WERI-Rb-1 (cell line): ENCODE data around the gene RIT2.

Source experiments
- DNase-seq: peaks from one replicate; pipeline ENCODE4 v3.0.0-alpha.2; 2020
- H3K27ac ChIP-seq: fragments of 250-450 bp; sonication (Bioruptor Pico); 2 replicates; pipeline ENCODE4 v1.5.1; 2020; ENCODE audit warnings: mild to moderate bottlenecking, moderate library complexity
- H3K27me3 ChIP-seq: fragments of 250-450 bp; sonication (Bioruptor Pico); 2 replicates; pipeline ENCODE4 v1.5.1; 2021; ENCODE audit warnings: mild to moderate bottlenecking, low read depth, moderate library complexity; ENCODE audit not compliant: insufficient read depth, severe bottlenecking
- H3K36me3 ChIP-seq: fragments of 250-450 bp; sonication (Bioruptor Pico); 2 replicates; pipeline ENCODE4 v1.5.1; 2020; ENCODE audit warnings: mild to moderate bottlenecking, moderate library complexity
- H3K4me3 ChIP-seq: 2 replicates; pipeline ENCODE4 v1.5.1; 2011; ENCODE audit warnings: low read depth, mild to moderate bottlenecking, control low read depth, low read length
- H3K9me3 ChIP-seq: fragments of 250-450 bp; sonication (Bioruptor Pico); 2 replicates; pipeline ENCODE4 v1.5.1; 2021; ENCODE audit warnings: mild to moderate bottlenecking, moderate library complexity; ENCODE audit not compliant: severe bottlenecking
- TF ChIP-seq, protein P1 (sequence below): IDR thresholded peaks from 2 replicates; pipeline ENCODE4 v1.5.1; 2011; ENCODE audit warnings: low read depth, mild to moderate bottlenecking, control low read depth, inconsistent platforms, low read length

The RIT2 gene

DNA sequence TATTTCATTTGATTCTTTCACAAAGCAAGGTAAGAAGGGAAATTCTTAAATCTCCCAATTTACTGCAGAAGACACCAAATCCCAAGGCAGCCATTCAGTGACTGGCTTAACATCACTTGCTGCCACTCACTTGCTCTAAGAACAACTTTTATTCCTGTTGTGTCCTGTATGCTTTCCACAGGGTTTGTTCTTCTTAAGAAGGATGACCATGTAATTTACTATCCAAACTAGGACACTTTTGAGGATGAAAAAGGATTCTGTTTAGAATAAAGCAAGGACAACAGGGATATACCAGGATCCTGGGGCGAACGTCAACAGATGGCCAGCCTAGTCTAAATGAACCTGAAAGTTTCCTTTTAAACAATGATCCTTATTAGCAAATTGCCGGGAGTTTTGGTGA, 34.8 kb downstream of the RIT2 start:
- H3K27ac ChIP-seq = no peak overlapping the region
- H3K4me3 ChIP-seq = no peak overlapping the region
- no peaks in the 10 kb centered on the region for H3K36me3 ChIP-seq
- TF ChIP-seq, protein P1, sequence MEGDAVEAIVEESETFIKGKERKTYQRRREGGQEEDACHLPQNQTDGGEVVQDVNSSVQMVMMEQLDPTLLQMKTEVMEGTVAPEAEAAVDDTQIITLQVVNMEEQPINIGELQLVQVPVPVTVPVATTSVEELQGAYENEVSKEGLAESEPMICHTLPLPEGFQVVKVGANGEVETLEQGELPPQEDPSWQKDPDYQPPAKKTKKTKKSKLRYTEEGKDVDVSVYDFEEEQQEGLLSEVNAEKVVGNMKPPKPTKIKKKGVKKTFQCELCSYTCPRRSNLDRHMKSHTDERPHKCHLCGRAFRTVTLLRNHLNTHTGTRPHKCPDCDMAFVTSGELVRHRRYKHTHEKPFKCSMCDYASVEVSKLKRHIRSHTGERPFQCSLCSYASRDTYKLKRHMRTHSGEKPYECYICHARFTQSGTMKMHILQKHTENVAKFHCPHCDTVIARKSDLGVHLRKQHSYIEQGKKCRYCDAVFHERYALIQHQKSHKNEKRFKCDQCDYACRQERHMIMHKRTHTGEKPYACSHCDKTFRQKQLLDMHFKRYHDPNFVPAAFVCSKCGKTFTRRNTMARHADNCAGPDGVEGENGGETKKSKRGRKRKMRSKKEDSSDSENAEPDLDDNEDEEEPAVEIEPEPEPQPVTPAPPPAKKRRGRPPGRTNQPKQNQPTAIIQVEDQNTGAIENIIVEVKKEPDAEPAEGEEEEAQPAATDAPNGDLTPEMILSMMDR = no peak
- no peaks in the 10 kb centered on the region for H3K27me3 ChIP-seq
- DNase-seq = no peak
- H3K9me3 ChIP-seq = no peaks in the 10 kb centered on the region

GRCh38 chr18:43079422-43079821, 36.1 kb downstream of the RIT2 start:
- no peak for DNase-seq
- Histone ChIP-seq H3K27me3 (no peaks in the 10 kb centered on the region), H3K36me3 (no peaks in the 10 kb centered on the region), H3K27ac (no peak overlapping the region), H3K4me3 (no peak overlapping the region), H3K9me3 (no peaks in the 10 kb centered on the region)
- TF ChIP-seq, protein P1 = no peak

- DNase-seq = peak; percentile 10
Measured at GRCh38 chr18:43078478-43079092, 36.9 kb downstream of the RIT2 start.

DNA sequence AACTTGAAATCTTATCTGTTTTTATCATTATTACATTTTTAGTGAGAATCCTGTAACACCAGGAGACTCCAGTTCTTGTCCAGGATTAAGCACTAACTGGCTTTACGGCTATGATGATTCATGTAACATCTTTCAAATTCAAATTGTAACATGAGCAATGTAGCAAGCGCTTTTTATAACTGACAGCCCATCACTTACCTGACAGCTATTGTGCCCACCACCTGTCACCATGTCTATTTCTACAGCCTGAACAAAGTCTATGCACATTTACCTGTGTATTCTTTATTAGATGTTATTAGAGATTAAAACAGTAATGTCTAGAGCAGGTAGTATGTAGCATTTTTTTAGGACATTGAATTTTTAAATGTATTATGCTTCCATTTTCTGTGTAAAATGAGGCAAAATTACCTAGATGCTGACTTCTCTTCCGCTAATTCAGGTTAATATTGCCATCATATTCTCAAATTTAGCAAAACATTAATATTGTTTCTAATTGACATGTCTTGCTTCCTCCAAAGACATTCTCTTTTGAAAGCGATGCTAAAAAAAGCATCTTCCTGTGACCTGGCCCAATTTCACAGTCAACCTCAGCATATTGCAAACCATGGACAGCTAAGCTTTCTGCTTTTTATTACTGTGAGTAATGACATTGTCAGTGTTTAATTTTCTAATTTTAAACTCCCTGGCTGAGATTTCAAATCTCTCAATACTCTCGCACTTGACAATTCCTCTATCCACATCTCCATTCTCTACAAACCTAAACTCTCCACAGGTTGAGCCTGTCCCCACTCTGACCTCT, 37.8 kb downstream of the RIT2 start:
- no peaks in the 10 kb centered on the region for H3K9me3 ChIP-seq
- no peak for DNase-seq
- H3K4me3 ChIP-seq = no peak overlapping the region
- no peaks in the 10 kb centered on the region for H3K27me3 ChIP-seq
- TF ChIP-seq, protein P1 = no peak
- H3K27ac ChIP-seq = no peak overlapping the region
- no peaks in the 10 kb centered on the region for H3K36me3 ChIP-seq

More at GRCh38 chr18:43078478-43079092, 36.9 kb downstream of the RIT2 start:
- Histone ChIP-seq H3K27me3 (no peaks in the 10 kb centered on the region), H3K9me3 (no peaks in the 10 kb centered on the region), H3K4me3 (no peak overlapping the region), H3K27ac (no peak overlapping the region), H3K36me3 (no peaks in the 10 kb centered on the region)
- TF ChIP-seq, protein P1 = no peak

DNA sequence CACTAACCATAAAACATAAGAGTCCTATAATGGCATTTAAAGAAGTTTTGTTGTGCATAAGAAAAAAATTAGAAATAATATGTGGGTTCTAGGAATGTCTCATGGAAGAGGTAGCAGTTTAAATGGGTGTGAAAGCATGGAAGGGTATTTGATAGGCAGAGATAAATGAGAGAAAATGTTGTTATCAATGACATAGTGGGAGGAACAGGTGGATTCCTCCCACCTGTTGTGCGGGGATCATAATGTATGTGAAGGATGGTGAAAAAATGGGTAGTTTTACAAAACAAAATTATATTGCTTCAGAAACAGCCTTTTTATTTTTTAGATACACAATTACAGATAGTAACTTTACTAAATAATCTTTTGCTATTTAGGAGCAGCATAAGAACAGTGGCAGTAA, 41.7 kb downstream of the RIT2 start:
- TF ChIP-seq, protein P1 = no peak
- no peaks in the 10 kb centered on the region for H3K36me3 ChIP-seq

More for the DNA sequence above, 41.7 kb downstream of the RIT2 start:
- no peak for DNase-seq
- Histone ChIP-seq H3K27me3 (no peaks in the 10 kb centered on the region), H3K4me3 (no peak overlapping the region), H3K9me3 (no peaks in the 10 kb centered on the region), H3K27ac (no peak overlapping the region)
